ENCODE data around the gene PNLIPRP3.
A peak's percentile ranks its signal among the peaks of the same experiment; 100 is the strongest.

DNA sequence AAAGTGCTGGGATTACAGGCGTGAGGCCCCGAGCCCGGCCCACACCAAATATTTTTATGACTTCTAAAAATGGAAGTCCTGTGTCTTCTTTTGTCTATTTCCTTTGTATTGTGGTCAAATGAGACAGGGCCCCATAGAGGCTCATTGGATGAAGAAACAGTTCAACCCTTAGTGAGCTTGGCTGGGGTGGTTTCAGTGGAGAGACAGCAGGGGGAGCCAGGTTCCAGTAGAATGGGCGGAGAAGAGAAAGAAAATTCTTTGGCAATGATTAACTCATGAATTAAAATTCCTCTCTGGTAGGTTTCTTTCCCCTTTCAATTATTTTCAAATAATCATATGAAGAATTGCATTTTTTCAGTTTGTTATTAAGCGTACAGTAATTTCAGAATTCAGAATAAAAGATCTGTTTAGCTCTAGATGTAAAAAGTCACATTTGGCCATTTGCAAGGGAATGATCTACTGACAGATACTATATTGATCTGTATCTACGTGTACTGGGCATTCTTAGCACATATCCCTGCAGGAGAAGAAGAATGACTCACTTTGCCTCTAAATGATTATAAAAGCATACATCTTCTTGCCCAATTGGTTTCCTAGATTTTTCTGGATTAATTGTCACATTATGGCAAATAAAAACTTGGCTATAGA is 43.2 kb downstream of the PNLIPRP3 start:
- no peak for TF ChIP-seq PAX8 (IDR thresholded peaks at IDR 0.05)
- TF ChIP-seq EZH2 (IDR thresholded peaks at IDR 0.05; ENCODE audit: borderline replicate concordance, control insufficient read depth, low read depth, low read length) = no peak
- no peak for TF ChIP-seq MXI1 (IDR thresholded peaks at IDR 0.05; ENCODE audit: low read depth, low read length)
- TF ChIP-seq NR2C2 (IDR thresholded peaks at IDR 0.05; ENCODE audit: borderline replicate concordance, control insufficient read depth, insufficient read length, low read depth) = no peak
- no peak for TF ChIP-seq NRF1 (conservative IDR thresholded peaks at IDR 0.05; ENCODE audit: low read depth, low read length)
- no peak for TF ChIP-seq DPF2 (IDR thresholded peaks at IDR 0.05)
- TF ChIP-seq, protein P1, sequence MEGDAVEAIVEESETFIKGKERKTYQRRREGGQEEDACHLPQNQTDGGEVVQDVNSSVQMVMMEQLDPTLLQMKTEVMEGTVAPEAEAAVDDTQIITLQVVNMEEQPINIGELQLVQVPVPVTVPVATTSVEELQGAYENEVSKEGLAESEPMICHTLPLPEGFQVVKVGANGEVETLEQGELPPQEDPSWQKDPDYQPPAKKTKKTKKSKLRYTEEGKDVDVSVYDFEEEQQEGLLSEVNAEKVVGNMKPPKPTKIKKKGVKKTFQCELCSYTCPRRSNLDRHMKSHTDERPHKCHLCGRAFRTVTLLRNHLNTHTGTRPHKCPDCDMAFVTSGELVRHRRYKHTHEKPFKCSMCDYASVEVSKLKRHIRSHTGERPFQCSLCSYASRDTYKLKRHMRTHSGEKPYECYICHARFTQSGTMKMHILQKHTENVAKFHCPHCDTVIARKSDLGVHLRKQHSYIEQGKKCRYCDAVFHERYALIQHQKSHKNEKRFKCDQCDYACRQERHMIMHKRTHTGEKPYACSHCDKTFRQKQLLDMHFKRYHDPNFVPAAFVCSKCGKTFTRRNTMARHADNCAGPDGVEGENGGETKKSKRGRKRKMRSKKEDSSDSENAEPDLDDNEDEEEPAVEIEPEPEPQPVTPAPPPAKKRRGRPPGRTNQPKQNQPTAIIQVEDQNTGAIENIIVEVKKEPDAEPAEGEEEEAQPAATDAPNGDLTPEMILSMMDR (IDR thresholded peaks at IDR 0.05 in 2 of 3, conservative IDR thresholded peaks at IDR 0.05 in 1 of 3; ENCODE audit: control insufficient read depth in 2 of 3, extremely low read depth in 1 of 3, insufficient read depth in 1 of 3, low read depth in 3 of 3, low read length in 3 of 3) = peak; percentile 5 to 28 (median 9); a peak in 2 of 6 replicates
- no peak for TF ChIP-seq TCF7 (IDR thresholded peaks at IDR 0.05; ENCODE audit: borderline replicate concordance)
- TF ChIP-seq KDM1A (IDR thresholded peaks at IDR 0.05; ENCODE audit: borderline replicate concordance) = no peak
- TF ChIP-seq, protein P2, sequence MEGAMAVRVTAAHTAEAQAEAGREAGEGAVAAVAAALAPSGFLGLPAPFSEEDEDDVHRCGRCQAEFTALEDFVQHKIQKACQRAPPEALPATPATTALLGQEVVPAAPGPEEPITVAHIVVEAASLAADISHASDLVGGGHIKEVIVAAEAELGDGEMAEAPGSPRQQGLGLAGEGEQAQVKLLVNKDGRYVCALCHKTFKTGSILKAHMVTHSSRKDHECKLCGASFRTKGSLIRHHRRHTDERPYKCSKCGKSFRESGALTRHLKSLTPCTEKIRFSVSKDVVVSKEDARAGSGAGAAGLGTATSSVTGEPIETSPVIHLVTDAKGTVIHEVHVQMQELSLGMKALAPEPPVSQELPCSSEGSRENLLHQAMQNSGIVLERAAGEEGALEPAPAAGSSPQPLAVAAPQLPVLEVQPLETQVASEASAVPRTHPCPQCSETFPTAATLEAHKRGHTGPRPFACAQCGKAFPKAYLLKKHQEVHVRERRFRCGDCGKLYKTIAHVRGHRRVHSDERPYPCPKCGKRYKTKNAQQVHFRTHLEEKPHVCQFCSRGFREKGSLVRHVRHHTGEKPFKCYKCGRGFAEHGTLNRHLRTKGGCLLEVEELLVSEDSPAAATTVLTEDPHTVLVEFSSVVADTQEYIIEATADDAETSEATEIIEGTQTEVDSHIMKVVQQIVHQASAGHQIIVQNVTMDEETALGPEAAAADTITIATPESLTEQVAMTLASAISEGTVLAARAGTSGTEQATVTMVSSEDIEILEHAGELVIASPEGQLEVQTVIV (IDR thresholded peaks at IDR 0.05; ENCODE audit: borderline replicate concordance, partially characterized antibody) = no peak
